T-helper 1 cell treated with Interleukin-12 subunit alpha and Interleukin-12 subunit beta and Interleukin-4 antibody, amounts not matched to agents 30 ng/mL and 1 ng/mL, for 36 hours (primary cell): ENCODE data around the gene ZDHHC5. TPM values are rescaled to one million over a fixed set of nuclear protein-coding genes. Genes with fewer than 3 reads are reported as not detected.

Source experiments
- intact Hi-C: fragments of 100-400 bp; cut with micrococcal nuclease; formaldehyde crosslinking; loops from one replicate; pipeline ENCODE4 v1.15.1; 2024
- total RNA-seq: library from RNA; stranded (reverse); gene quantifications from 2 replicates; pipeline ENCODE4 v1.2.3, GENCODE V29; 2022

Gene ZDHHC5
- 84.0 and 84.4 TPM in 2 replicates for total RNA-seq

- intact Hi-C loops, result loop anchor here (1.0 to 5.0 kb wide), 14 partner anchors 11 to 1949 kb away; partner anchors contain the start of genes CLP1, FAM111A, MED19 and OSBP
These were observed at the start of gene ZDHHC5 for GRCh38 chr11:57667736-57668433. TSS of gene ZDHHC5 (plus strand) at chr11:57668114. CDS start at chr11:57673091, 4,977 bp downstream.

- intact Hi-C loops, result no loop called here
These were observed 49.5 kb upstream of the ZDHHC5 start for GRCh38 chr11:57618438-57618837.

- intact Hi-C loops, result no loop called here
These were observed 48.6 kb upstream of the ZDHHC5 start for GRCh38 chr11:57619331-57619730.

GRCh38 chr11:57620467-57620866 is 47.4 kb upstream of the ZDHHC5 start:
- intact Hi-C loops, result no loop called here

GRCh38 chr11:57622263-57622662 is 45.7 kb upstream of the ZDHHC5 start:
- intact Hi-C loops, result no loop called here

GRCh38 chr11:57624864-57625263 is 43.0 kb upstream of the ZDHHC5 start:
- intact Hi-C loops, result no loop called here

GRCh38 chr11:57626895-57627294 is 41.0 kb upstream of the ZDHHC5 start:
- intact Hi-C loops, result no loop called here

GRCh38 chr11:57630171-57630570 is 37.7 kb upstream of the ZDHHC5 start:
- intact Hi-C loops, result no loop called here

- intact Hi-C loops, result no loop called here
These were observed 35.8 kb upstream of the ZDHHC5 start for GRCh38 chr11:57632116-57632515.

GRCh38 chr11:57633394-57634070 is 34.4 kb upstream of the ZDHHC5 start:
- intact Hi-C loops, result no loop called here

- intact Hi-C loops, result no loop called here
These were observed 33.6 kb upstream of the ZDHHC5 start for GRCh38 chr11:57634311-57634710.

- intact Hi-C loops, result no loop called here
These were observed 32.7 kb upstream of the ZDHHC5 start for GRCh38 chr11:57635246-57635645.

- intact Hi-C loops, result no loop called here
These were observed 30.3 kb upstream of the ZDHHC5 start for GRCh38 chr11:57637626-57638004.

GRCh38 chr11:57638005-57638781 is 29.7 kb upstream of the ZDHHC5 start:
- intact Hi-C loops, result no loop called here

- intact Hi-C loops, result no loop called here
These were observed 29.0 kb upstream of the ZDHHC5 start for GRCh38 chr11:57638811-57639320.

GRCh38 chr11:57639321-57640067 is 28.4 kb upstream of the ZDHHC5 start:
- intact Hi-C loops, result no loop called here

- intact Hi-C loops, result no loop called here
These were observed 27.7 kb upstream of the ZDHHC5 start for GRCh38 chr11:57640068-57640800.

GRCh38 chr11:57641011-57641807 is 26.7 kb upstream of the ZDHHC5 start:
- intact Hi-C loops, result loop anchor here (1.0 kb wide), 1 partner anchor 73 kb away; no protein-coding TSS in a partner anchor

- intact Hi-C loops, result loop anchor here (1.0 kb wide), 5 partner anchors 113 to 299 kb away; no protein-coding TSS in a partner anchor
These were observed 24.1 kb upstream of the ZDHHC5 start for GRCh38 chr11:57643802-57644201.
